SKM-1 (cell line): Measurements from ENCODE around the gene ZNF280C.

Source experiments
- DNase-seq: peaks from one replicate; lab custom pipeline; 2025; ENCODE audit not compliant: unreplicated experiment; lab: John Stamatoyannopoulos, UW

The ZNF280C gene

GRCh38 chrX:130179170-130179569 lies 89.5 kb downstream of the ZNF280C start:
- DNase-seq: no peak

DNA sequence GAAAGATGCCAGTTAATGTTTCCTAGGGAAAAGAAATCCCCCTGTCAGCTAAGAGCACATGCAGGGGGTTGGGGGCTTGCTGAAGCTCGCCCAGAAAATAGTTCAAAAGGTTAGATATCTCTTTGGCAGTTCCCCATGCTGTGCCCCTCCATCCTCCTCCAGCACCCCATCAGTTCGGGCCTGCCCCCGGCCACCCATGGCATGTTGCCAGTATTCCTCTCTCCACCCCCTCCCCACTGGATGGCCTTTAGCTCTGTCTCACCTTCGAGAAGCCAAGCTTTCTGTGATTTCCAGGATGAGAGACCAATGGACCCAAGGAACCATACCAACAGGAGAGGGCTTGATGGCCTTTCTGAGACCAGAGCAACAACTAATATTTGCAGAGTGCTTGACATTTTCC lies 91.8 kb downstream of the ZNF280C start:
- no peak for DNase-seq

DNA sequence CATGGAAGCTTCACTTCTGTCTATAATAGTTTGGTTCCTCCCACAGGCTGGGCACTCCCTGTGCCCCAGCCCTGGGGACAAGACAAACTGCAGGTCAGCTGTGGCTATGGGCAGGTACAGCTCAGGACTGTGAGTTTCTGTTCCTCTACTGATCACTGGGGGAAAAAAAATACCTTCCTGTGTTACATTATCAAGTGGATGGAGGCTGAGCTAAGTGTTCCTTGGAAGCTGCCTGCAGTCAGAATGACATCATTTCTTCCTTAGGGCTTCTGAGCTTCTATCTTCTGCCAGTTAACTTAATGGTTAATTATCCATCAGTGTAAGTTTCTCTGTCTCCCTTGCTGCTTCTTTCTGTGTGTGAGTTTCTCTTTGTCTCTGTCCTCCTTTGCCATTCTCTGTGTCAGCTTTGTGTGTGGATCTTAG lies 92.3 kb downstream of the ZNF280C start:
- no peak for DNase-seq

- no peak for DNase-seq
These were observed 93.8 kb downstream of the ZNF280C start for GRCh38 chrX:130174937-130175336.

- DNase-seq: no peak
These were observed 94.5 kb downstream of the ZNF280C start for GRCh38 chrX:130174045-130174704.

DNA sequence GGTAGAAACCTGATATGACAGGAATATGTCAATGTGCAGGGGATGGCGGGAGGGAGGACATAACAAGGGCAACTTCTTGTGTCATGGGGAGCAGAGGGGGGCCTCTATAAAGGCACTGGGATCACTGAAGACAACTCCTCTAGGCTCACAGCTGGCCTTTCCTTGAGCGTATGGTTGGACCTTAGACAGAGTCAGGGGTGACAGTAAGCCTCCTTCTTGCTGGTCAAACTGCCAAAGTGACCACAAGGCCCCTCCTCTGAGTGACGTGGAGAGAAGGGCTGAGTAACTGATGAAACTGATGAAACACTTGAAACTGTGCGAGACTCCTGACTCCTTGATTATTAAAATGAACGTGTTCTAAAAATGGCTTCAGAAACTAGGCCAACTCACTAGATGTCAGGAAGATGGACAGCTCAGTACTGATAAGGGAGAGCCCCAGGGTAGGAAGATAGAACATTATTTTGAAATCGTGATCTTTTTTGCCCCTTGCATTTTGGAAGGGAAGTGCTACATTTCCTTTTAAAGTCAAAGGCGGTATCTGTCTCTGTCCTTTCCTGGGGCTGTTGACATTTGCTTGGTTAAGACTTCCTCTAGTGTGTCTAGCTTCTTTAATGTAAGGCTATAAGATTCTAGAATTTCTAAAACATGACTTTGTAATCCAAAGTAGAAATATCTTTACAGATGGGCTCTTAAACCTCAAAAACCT lies 95.4 kb downstream of the ZNF280C start:
- peak; percentile 23 for DNase-seq

- no peak for DNase-seq
These were observed 96.4 kb downstream of the ZNF280C start for GRCh38 chrX:130172127-130172845.

DNA sequence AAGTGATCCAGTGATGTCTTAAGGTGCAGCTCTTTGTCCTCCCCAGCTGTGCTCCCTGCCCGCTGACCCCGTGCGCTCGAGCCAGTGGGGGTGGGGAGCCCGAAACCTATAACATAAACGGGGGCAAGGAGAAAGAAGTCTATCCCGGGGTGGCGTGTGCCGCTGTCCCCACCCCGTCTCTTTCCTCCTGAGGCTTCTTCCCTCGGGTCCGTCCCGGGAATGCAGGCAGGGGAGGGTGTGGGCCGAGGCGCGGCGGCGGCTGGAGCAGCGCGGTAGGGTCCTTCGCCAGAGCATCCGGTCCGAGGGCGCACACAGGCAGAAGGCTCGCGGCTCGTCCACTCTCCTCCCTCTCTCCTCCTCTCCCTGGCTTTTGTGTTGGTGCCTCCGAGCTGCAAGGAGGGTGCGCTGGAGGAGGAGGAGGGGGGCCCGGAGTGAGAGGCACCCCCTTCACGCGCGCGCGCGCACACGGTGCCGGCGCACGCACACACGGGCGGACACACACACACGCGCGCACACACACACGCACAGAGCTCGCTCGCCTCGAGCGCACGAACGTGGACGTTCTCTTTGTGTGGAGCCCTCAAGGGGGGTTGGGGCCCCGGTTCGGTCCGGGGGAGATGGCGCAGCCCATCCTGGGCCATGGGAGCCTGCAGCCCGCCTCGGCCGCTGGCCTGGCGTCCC lies 97.1 kb downstream of the ZNF280C start, which contains the start of gene RAB33A:
Gene RAB33A (plus strand): TSS at position 517 of the 681 bp plus-strand sequence. CDS start 101 bp downstream, at position 618.
- no peak for DNase-seq

GRCh38 chrX:130170752-130171445 lies 97.8 kb downstream of the ZNF280C start:
- peak; percentile 27 for DNase-seq

GRCh38 chrX:130167040-130167439 lies 101.7 kb downstream of the ZNF280C start:
- no peak for DNase-seq

DNA sequence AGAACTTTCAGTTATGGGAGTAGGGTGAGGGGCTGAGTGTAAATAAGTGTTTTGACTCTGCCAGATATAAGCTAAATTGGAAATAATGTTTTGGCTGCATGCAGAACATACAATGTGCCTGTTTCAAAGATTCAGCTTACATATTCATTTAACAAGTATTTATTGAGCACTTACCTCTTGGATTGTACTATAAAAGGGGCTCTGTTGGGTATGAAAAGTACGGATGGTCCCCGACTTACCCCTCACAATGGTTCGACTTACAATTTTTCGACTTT lies 102.3 kb downstream of the ZNF280C start:
- no peak for DNase-seq

- peak; percentile 69 for DNase-seq
These were observed 102.8 kb downstream of the ZNF280C start, which contains the start of gene AIFM1 for GRCh38 chrX:130165703-130166502. Gene AIFM1, minus strand, starts transcription at chrX:130165841. Its CDS starts 185 bp downstream, at chrX:130165656.

DNA sequence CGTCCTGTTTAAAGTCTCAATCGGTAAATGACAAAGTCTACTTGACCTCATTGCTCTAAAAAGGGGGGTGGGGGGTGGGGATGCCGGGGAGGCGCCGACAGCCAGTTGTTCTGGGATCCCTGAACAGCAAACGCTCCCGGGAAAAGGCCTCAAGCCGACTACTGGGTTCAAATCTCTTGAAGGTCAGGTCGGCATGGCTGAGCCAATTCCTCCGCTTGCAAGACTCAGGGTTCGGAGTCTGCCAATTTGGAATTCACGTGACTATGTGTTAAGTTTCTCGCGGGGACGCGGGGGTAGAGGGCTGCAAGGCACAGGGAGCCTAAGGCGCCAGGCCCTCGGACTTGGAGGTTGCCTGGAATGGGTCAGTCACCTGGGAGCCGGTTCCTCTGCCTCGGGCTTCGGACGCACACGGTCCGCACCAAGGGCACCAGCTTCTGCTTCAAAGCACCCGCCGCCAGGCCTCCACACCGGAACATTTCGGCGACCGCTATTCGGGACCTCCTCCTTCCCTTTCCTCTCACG lies 103.5 kb downstream of the ZNF280C start:
- no peak for DNase-seq

GRCh38 chrX:130163398-130163797 lies 105.3 kb downstream of the ZNF280C start:
- DNase-seq: no peak

DNA sequence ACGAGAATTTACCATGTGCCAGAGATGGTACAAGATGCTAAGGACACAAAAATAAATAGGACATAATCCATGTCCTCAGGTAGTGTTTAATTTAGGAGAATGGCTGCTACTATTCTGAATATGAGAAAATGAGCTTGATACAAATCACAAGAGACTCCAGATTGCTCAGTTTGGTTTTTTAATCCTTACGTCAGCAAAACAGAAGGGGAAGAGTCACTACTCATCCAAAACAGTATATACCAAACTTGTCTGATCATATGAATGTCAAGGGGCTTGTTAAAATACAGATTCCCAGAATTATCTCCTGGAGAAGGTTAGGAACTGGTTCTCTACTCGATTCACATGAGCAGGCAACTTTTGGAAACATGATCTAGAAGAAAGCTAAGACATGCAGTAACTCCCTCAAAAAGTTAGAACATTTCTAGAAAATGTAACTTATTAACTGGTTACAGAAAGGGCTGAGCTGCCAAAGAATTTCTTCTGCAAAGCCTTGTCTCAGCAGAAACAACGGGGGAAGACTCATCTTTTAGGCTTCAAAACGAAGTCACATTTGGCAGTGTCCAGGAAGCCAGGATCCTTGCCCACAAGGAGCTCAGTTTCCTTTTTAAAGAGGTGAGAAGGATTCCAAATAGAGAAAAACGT lies 106.5 kb downstream of the ZNF280C start:
- DNase-seq: no peak

DNA sequence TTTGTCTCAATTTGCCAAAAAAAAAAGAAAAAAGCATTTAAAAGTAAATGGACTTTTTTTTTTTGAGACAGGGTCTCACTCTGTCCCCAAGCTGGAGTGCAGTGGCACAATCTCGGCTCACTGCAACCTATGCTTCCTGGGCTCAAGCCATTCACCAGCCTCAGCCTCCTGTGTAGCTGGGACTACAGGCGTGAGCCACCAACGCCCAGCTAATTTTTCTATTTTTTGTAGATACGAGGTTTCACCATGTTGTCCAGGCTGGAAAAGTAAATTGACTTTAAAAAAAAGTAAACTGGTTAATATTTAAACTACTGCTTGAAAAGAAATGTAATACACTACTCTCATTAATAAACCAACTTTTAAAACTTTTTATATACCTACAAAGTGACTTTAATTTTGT lies 108.9 kb downstream of the ZNF280C start:
- DNase-seq: no peak

DNA sequence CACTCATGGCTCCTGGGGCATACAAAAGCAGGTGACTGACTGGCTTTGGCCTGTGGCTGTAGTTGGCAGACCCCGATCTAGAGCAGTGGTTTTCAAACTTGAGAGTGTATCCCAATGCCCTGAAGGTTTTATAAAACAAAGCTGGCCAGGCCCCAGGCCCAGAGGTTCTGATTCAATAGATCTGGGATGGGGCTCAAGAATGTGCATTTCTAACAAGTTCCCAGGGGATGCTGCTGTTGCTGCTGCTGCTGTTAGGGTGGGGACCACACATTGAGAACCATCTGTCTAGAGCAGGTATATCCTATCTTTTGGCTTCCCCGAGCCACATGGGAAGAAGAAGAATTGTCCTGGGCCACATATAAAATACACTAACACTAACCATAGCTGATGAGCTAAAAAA lies 110.4 kb downstream of the ZNF280C start:
- DNase-seq: no peak

- DNase-seq: no peak
These were observed 113.1 kb downstream of the ZNF280C start for GRCh38 chrX:130155564-130155963.
